ENCODE measurements around the gene PLCL1.

DNA sequence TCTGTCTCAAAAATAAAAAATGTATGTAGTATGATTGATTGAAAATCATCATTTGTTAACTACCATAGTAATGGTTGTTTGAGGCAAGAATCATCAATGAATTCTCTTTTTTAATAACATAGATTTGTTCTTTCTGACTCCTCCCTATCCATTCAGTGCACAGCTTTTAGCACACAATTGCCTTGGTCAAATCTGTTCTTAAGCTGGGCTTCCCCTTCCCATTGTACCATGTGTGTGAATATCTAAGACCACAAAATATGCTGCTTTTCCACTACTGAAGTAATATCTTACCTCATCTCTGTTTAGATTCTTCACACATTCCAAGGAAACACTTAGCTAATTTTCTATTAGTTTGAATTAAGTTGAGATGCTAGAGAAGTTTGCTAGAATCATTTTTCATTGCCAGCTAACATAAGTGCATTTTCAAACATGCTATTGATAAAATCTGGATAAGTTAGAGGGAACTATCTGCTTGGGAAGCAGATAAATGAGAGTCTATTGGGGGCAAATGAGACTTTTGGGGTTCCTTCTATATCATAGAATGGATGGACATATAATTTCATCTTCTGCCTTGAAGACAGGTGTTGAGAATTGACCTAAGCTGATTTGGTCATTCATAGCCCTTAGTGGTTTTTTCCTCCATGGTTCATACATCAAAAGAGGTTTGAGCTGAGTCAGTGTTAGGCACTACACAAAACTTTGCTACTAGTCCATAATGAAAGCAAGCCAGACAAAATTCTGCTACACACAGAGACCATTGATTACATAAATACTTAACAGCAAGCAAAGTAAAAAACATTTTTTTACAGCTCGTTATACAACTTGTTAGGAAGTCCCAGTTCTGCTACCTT, 231.9 kb downstream of the PLCL1 start:
- TF ChIP-seq, protein P1, sequence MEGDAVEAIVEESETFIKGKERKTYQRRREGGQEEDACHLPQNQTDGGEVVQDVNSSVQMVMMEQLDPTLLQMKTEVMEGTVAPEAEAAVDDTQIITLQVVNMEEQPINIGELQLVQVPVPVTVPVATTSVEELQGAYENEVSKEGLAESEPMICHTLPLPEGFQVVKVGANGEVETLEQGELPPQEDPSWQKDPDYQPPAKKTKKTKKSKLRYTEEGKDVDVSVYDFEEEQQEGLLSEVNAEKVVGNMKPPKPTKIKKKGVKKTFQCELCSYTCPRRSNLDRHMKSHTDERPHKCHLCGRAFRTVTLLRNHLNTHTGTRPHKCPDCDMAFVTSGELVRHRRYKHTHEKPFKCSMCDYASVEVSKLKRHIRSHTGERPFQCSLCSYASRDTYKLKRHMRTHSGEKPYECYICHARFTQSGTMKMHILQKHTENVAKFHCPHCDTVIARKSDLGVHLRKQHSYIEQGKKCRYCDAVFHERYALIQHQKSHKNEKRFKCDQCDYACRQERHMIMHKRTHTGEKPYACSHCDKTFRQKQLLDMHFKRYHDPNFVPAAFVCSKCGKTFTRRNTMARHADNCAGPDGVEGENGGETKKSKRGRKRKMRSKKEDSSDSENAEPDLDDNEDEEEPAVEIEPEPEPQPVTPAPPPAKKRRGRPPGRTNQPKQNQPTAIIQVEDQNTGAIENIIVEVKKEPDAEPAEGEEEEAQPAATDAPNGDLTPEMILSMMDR (conservative IDR thresholded peaks at IDR 0.05) = no peak
- no peak for TF ChIP-seq EZH2 (IDR thresholded peaks at IDR 0.05; ENCODE audit: low read depth)

All from PC-9 (cell line).